ENCODE measurements around the gene DLGAP1.

Gene DLGAP1

DNA sequence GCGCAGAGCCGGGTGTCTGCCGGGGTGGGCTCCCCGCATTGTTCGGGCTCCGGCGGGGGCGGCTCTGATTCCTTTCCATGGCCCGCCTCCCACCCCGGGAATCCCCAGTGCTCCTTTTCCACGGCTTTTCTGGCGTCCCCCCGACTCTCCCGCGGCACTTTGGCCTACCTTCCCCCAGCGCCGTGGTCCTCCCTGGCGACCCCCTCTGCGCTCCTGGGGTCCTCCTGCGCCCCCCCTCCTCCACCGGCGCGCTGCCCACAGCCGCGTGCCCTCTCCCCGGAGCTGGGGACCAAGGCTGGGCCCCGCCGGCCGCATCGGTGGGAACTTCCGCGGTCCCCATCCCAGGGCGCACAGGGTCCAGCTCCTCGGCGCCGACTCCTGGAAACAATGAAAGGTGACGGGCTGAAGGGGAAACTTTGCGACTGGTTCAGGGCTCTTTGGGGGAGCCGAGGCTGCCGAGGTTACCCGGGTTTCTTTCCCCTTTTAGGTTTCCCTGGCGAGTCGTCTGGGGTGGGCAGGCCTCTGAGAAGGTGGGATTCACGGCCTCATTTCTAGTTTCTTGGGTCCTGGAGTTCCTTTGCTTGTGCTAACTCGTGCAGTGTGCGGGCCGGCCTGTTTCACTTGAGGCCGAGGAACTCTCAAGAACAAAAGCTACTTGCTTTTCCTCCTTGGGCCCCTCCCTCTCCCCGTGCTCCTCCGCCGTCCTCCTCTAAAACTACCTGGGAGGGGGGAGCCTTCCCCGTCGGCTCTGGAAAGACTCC lies 1002.9 kb downstream of the DLGAP1 start (continued):
- TF ChIP-seq, protein P1, sequence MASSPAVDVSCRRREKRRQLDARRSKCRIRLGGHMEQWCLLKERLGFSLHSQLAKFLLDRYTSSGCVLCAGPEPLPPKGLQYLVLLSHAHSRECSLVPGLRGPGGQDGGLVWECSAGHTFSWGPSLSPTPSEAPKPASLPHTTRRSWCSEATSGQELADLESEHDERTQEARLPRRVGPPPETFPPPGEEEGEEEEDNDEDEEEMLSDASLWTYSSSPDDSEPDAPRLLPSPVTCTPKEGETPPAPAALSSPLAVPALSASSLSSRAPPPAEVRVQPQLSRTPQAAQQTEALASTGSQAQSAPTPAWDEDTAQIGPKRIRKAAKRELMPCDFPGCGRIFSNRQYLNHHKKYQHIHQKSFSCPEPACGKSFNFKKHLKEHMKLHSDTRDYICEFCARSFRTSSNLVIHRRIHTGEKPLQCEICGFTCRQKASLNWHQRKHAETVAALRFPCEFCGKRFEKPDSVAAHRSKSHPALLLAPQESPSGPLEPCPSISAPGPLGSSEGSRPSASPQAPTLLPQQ (tag by site-specific recombination; IDR thresholded peaks at IDR 0.05): peak; percentile 44; the same call in 1 of the 2 replicates
- peak; percentile 47; the same call in 1 of the 2 replicates for TF ChIP-seq ZFP37 (tag by site-specific recombination; IDR thresholded peaks at IDR 0.05)
- TF ChIP-seq ZNF354C (tag by site-specific recombination; IDR thresholded peaks at IDR 0.05; ENCODE audit: borderline replicate concordance, low read depth): no peak
- no peak for TF ChIP-seq ZNF19 (tag by site-specific recombination; IDR thresholded peaks at IDR 0.05; ENCODE audit: low read depth)
- no peak for TF ChIP-seq ZNF660 (tag by site-specific recombination; IDR thresholded peaks at IDR 0.05)
- no peak for TF ChIP-seq ZNF792 (tag by site-specific recombination; IDR thresholded peaks at IDR 0.05)
- TF ChIP-seq, protein P2, sequence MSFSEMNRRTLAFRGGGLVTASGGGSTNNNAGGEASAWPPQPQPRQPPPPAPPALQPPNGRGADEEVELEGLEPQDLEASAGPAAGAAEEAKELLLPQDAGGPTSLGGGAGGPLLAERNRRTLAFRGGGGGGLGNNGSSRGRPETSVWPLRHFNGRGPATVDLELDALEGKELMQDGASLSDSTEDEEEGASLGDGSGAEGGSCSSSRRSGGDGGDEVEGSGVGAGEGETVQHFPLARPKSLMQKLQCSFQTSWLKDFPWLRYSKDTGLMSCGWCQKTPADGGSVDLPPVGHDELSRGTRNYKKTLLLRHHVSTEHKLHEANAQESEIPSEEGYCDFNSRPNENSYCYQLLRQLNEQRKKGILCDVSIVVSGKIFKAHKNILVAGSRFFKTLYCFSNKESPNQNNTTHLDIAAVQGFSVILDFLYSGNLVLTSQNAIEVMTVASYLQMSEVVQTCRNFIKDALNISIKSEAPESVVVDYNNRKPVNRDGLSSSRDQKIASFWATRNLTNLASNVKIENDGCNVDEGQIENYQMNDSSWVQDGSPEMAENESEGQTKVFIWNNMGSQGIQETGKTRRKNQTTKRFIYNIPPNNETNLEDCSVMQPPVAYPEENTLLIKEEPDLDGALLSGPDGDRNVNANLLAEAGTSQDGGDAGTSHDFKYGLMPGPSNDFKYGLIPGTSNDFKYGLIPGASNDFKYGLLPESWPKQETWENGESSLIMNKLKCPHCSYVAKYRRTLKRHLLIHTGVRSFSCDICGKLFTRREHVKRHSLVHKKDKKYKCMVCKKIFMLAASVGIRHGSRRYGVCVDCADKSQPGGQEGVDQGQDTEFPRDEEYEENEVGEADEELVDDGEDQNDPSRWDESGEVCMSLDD (tag by site-specific recombination; IDR thresholded peaks at IDR 0.05): 0 out of 2 replicates have a peak, but pooled peaks have one; percentile 27
- no peak for TF ChIP-seq ZNF266 (tag by site-specific recombination; IDR thresholded peaks at IDR 0.05; ENCODE audit: low read depth)
- TF ChIP-seq, protein P3, sequence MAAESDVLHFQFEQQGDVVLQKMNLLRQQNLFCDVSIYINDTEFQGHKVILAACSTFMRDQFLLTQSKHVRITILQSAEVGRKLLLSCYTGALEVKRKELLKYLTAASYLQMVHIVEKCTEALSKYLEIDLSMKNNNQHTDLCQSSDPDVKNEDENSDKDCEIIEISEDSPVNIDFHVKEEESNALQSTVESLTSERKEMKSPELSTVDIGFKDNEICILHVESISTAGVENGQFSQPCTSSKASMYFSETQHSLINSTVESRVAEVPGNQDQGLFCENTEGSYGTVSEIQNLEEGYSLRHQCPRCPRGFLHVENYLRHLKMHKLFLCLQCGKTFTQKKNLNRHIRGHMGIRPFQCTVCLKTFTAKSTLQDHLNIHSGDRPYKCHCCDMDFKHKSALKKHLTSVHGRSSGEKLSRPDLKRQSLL (tag by site-specific recombination; IDR thresholded peaks at IDR 0.05): no peak
- TF ChIP-seq ZNF221 (tag by site-specific recombination; IDR thresholded peaks at IDR 0.05; ENCODE audit: borderline replicate concordance): no peak
- TF ChIP-seq ZNF837 (tag by site-specific recombination; IDR thresholded peaks at IDR 0.05): no peak
- peak; percentile 95 for TF ChIP-seq GLIS2 (tag by site-specific recombination; IDR thresholded peaks at IDR 0.05)
- peak; percentile 84 for TF ChIP-seq PRDM1 (tag by site-specific recombination; IDR thresholded peaks at IDR 0.05)
- 0 out of 2 replicates have a peak, but pooled peaks have one; percentile 6 for TF ChIP-seq KLF1 (tag by site-specific recombination; IDR thresholded peaks at IDR 0.05)
- TF ChIP-seq, protein P4, sequence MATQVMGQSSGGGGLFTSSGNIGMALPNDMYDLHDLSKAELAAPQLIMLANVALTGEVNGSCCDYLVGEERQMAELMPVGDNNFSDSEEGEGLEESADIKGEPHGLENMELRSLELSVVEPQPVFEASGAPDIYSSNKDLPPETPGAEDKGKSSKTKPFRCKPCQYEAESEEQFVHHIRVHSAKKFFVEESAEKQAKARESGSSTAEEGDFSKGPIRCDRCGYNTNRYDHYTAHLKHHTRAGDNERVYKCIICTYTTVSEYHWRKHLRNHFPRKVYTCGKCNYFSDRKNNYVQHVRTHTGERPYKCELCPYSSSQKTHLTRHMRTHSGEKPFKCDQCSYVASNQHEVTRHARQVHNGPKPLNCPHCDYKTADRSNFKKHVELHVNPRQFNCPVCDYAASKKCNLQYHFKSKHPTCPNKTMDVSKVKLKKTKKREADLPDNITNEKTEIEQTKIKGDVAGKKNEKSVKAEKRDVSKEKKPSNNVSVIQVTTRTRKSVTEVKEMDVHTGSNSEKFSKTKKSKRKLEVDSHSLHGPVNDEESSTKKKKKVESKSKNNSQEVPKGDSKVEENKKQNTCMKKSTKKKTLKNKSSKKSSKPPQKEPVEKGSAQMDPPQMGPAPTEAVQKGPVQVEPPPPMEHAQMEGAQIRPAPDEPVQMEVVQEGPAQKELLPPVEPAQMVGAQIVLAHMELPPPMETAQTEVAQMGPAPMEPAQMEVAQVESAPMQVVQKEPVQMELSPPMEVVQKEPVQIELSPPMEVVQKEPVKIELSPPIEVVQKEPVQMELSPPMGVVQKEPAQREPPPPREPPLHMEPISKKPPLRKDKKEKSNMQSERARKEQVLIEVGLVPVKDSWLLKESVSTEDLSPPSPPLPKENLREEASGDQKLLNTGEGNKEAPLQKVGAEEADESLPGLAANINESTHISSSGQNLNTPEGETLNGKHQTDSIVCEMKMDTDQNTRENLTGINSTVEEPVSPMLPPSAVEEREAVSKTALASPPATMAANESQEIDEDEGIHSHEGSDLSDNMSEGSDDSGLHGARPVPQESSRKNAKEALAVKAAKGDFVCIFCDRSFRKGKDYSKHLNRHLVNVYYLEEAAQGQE (tag by site-specific recombination; IDR thresholded peaks at IDR 0.05): no peak
- no peak for TF ChIP-seq MYNN (tag by site-specific recombination; IDR thresholded peaks at IDR 0.05; ENCODE audit: borderline replicate concordance)
- TF ChIP-seq, protein P5, sequence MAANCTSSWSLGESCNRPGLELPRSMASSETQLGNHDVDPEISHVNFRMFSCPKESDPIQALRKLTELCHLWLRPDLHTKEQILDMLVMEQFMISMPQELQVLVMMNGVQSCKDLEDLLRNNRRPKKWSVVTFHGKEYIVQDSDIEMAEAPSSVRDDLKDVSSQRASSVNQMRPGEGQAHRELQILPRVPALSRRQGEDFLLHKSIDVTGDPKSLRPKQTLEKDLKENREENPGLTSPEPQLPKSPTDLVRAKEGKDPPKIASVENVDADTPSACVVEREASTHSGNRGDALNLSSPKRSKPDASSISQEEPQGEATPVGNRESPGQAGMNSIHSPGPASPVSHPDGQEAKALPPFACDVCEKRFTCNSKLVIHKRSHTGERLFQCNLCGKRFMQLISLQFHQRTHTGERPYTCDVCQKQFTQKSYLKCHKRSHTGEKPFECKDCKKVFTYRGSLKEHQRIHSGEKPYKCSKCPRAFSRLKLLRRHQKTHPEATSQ (tag by site-specific recombination; IDR thresholded peaks at IDR 0.05): no peak
- TF ChIP-seq, protein P6, sequence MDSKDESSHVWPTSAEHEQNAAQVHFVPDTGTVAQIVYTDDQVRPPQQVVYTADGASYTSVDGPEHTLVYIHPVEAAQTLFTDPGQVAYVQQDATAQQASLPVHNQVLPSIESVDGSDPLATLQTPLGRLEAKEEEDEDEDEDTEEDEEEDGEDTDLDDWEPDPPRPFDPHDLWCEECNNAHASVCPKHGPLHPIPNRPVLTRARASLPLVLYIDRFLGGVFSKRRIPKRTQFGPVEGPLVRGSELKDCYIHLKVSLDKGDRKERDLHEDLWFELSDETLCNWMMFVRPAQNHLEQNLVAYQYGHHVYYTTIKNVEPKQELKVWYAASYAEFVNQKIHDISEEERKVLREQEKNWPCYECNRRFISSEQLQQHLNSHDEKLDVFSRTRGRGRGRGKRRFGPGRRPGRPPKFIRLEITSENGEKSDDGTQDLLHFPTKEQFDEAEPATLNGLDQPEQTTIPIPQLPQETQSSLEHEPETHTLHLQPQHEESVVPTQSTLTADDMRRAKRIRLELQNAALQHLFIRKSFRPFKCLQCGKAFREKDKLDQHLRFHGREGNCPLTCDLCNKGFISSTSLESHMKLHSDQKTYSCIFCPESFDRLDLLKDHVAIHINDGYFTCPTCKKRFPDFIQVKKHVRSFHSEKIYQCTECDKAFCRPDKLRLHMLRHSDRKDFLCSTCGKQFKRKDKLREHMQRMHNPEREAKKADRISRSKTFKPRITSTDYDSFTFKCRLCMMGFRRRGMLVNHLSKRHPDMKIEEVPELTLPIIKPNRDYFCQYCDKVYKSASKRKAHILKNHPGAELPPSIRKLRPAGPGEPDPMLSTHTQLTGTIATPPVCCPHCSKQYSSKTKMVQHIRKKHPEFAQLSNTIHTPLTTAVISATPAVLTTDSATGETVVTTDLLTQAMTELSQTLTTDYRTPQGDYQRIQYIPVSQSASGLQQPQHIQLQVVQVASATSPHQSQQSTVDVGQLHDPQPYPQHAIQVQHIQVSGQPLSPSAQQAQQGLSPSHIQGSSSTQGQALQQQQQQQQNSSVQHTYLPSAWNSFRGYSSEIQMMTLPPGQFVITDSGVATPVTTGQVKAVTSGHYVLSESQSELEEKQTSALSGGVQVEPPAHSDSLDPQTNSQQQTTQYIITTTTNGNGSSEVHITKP (tag by site-specific recombination; IDR thresholded peaks at IDR 0.05): peak; percentile 85
- TF ChIP-seq ZBTB8A (tag by site-specific recombination; IDR thresholded peaks at IDR 0.05): peak; percentile 38
- TF ChIP-seq ZEB2 (tag by site-specific recombination; IDR thresholded peaks at IDR 0.05): no peak
- TF ChIP-seq ZNF175 (tag by site-specific recombination; IDR thresholded peaks at IDR 0.05): no peak
- TF ChIP-seq, protein P7, sequence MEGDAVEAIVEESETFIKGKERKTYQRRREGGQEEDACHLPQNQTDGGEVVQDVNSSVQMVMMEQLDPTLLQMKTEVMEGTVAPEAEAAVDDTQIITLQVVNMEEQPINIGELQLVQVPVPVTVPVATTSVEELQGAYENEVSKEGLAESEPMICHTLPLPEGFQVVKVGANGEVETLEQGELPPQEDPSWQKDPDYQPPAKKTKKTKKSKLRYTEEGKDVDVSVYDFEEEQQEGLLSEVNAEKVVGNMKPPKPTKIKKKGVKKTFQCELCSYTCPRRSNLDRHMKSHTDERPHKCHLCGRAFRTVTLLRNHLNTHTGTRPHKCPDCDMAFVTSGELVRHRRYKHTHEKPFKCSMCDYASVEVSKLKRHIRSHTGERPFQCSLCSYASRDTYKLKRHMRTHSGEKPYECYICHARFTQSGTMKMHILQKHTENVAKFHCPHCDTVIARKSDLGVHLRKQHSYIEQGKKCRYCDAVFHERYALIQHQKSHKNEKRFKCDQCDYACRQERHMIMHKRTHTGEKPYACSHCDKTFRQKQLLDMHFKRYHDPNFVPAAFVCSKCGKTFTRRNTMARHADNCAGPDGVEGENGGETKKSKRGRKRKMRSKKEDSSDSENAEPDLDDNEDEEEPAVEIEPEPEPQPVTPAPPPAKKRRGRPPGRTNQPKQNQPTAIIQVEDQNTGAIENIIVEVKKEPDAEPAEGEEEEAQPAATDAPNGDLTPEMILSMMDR (tag by site-specific recombination; IDR thresholded peaks at IDR 0.05): peak; percentile 59
- no peak for TF ChIP-seq ZNF514 (tag by site-specific recombination; IDR thresholded peaks at IDR 0.05)
